HepG2 (cell line): ENCODE results near the gene MCF2L. TPM values are rescaled to one million over a fixed set of nuclear protein-coding genes. Genes with fewer than 3 reads are reported as not detected.
A peak's percentile ranks its signal among the peaks of the same experiment; 100 is the strongest.

Experiments used
- AGO1 ChIP-seq: fragments of 200-400 bp; formaldehyde crosslinking; IDR thresholded peaks from 2 replicates; pipeline ENCODE4 v1.6.1; 2017; ENCODE audit warnings: mild to moderate bottlenecking, low read depth, low read length, moderate library complexity; ENCODE audit not compliant: poor library complexity, severe bottlenecking
- ARID3A ChIP-seq: IDR thresholded peaks from 2 replicates; pipeline ENCODE4 v1.6.1; 2012; ENCODE audit warnings: low read depth, low read length, improper control_type of control experiment
- ATF3 ChIP-seq: sonication (generic); formaldehyde crosslinking; IDR thresholded peaks from 2 replicates; pipeline ENCODE4 v1.4.0; 2020; ENCODE audit warnings: missing genetic modification reagents
- HDAC2 ChIP-seq: sonication (generic); formaldehyde crosslinking; IDR thresholded peaks from 2 replicates; pipeline ENCODE4 v1.4.0; 2020; ENCODE audit warnings: missing genetic modification reagents
- IRF9 ChIP-seq: sonication (generic); formaldehyde crosslinking; IDR thresholded peaks from 2 replicates; pipeline ENCODE4 v1.8.0; 2022; ENCODE audit warnings: missing genetic modification reagents, mild to moderate bottlenecking, borderline replicate concordance
- KDM4B ChIP-seq: sonication (generic); formaldehyde crosslinking; IDR thresholded peaks from 2 replicates; pipeline ENCODE4 v1.4.0; 2020; ENCODE audit warnings: missing genetic modification reagents
- MIER2 ChIP-seq: IDR thresholded peaks from 2 replicates; pipeline ENCODE4 v1.6.1; 2016; ENCODE audit warnings: missing biosample characterization, missing genetic modification reagents
- MLLT10 ChIP-seq: sonication (generic); formaldehyde crosslinking; IDR thresholded peaks from 2 replicates; pipeline ENCODE4 v1.4.0; 2020; ENCODE audit warnings: missing genetic modification reagents
- NFKBIZ ChIP-seq: IDR thresholded peaks from 2 replicates; pipeline ENCODE4 v1.6.1; 2018; ENCODE audit warnings: missing genetic modification reagents, missing compliant biosample characterization
- PAX8 ChIP-seq: sonication (generic); formaldehyde crosslinking; IDR thresholded peaks from 2 replicates; pipeline ENCODE4 v1.8.0; 2022; ENCODE audit warnings: mild to moderate bottlenecking, missing genetic modification reagents, borderline replicate concordance
- PBX2 ChIP-seq: IDR thresholded peaks from 2 replicates; pipeline ENCODE4 v1.6.1; 2016; ENCODE audit warnings: control low read depth
- RBM22 ChIP-seq: fragments of 200-400 bp; formaldehyde crosslinking; optimal IDR thresholded peaks from 2 replicates; pipeline ENCODE3; 2017; ENCODE audit warnings: mild to moderate bottlenecking, low read length, moderate library complexity
- STAT5B ChIP-seq: sonication (generic); formaldehyde crosslinking; IDR thresholded peaks from 2 replicates; pipeline ENCODE4 v1.4.0; 2020; ENCODE audit warnings: missing genetic modification reagents
- TARDBP ChIP-seq: sonication (generic); formaldehyde crosslinking; IDR thresholded peaks from 2 replicates; pipeline ENCODE4 v1.8.0; 2022; ENCODE audit warnings: mild to moderate bottlenecking, missing genetic modification reagents
- THRA ChIP-seq: sonication (generic); formaldehyde crosslinking; IDR thresholded peaks from 2 replicates; pipeline ENCODE4 v1.4.0; 2020; ENCODE audit warnings: missing genetic modification reagents, borderline replicate concordance
- ZNF235 ChIP-seq: sonication (generic); formaldehyde crosslinking; IDR thresholded peaks from 2 replicates; pipeline ENCODE4 v1.8.1; 2023; ENCODE audit warnings: mild to moderate bottlenecking, missing genetic modification reagents, borderline replicate concordance
- ZNF350 ChIP-seq: sonication (generic); formaldehyde crosslinking; IDR thresholded peaks from 2 replicates; pipeline ENCODE4 v1.4.0; 2020; ENCODE audit warnings: mild to moderate bottlenecking, low read depth, missing genetic modification reagents, borderline replicate concordance
- ZNF512B ChIP-seq: sonication (generic); formaldehyde crosslinking; IDR thresholded peaks from 2 replicates; pipeline ENCODE4 v1.5.1; 2020; ENCODE audit warnings: missing genetic modification reagents, mild to moderate bottlenecking, borderline replicate concordance
- ZSCAN20 ChIP-seq: sonication (generic); formaldehyde crosslinking; IDR thresholded peaks from 2 replicates; pipeline ENCODE4 v1.4.0; 2020; ENCODE audit warnings: missing genetic modification reagents, mild to moderate bottlenecking, borderline replicate concordance
- polyA plus RNA-seq, 8 experiments: library from polyadenylated mRNA; depleted of rRNA in 3 of 8; stranded (reverse) in 7 of 8; unstranded in 1 of 8; fragments of >200 nt; fragmentation: Illumina TruSeq in 4 of 8; extraction: Trizol in 4 of 8; gene quantifications; 2 replicates each; pipeline versions ENCODE4 v1.2.1 to v1.2.3, GENCODE V29; 2011 to 2016; ENCODE audit warnings: low read depth in 4 of 8, missing spikeins in 1 of 8, mixed read lengths in 1 of 8; ENCODE audit not compliant: insufficient read depth in 1 of 8
- total RNA-seq, 5 experiments: library from RNA; depleted of rRNA; stranded (reverse); fragments of >200 nt; fragmentation: Illumina TruSeq; extraction: Trizol; gene quantifications; 2 replicates each; pipeline ENCODE4 v1.2.3, GENCODE V29; 2016; ENCODE audit warnings: low read depth in 1 of 5

The MCF2L gene
- total and polyA plus RNA-seq, 2 of the 13 experiments (the other 11 are each of a cell fraction or from before 2014, with no cell fraction given): 19.4 to 28.4 TPM

GRCh38 chr13:112951674-112952371 is 17.2 kb upstream of the MCF2L start (continued):
- TF ChIP-seq PBX2 (CRISPR knock-in tag) (no peak), MIER2 (CRISPR knock-in tag) (0 out of 2 replicates have a peak, but pooled peaks have one; percentile 53), PAX8 (CRISPR knock-in tag) (no peak), ZNF350 (CRISPR knock-in tag) (0 out of 2 replicates have a peak, but pooled peaks have one; percentile 37), HDAC2 (CRISPR knock-in tag) (peak; percentile 96), ZSCAN20 (CRISPR knock-in tag) (no peak; the same call in 1 of the 2 replicates), MLLT10 (CRISPR knock-in tag) (no peak), THRA (CRISPR knock-in tag) (peak; percentile 83), ZNF235 (CRISPR knock-in tag) (0 out of 2 replicates have a peak, but pooled peaks have one; percentile 33), IRF9 (CRISPR knock-in tag) (0 out of 2 replicates have a peak, but pooled peaks have one; percentile 39), AGO1 (no peak), ARID3A (peak; percentile 84), ATF3 (CRISPR knock-in tag) (no peak), KDM4B (CRISPR knock-in tag) (0 out of 2 replicates have a peak, but pooled peaks have one; percentile 16), ZNF512B (CRISPR knock-in tag) (no peak), STAT5B (CRISPR knock-in tag) (no peak), NFKBIZ (CRISPR knock-in tag) (peak; percentile 62; the same call in 1 of the 2 replicates), RBM22 (no peak), TARDBP (peak; percentile 75; the same call in 1 of the 2 replicates)
